Right renal cortex interstitium (tissue), 3 donors: ENCODE data around the gene ATP6V1G1. TPM values are rescaled to one million over a fixed set of nuclear protein-coding genes. Genes with fewer than 3 reads are reported as not detected.

Experiments used
- DNase-seq, 3 donors: peaks; one replicate each; pipeline ENCODE4 v3.0.0-alpha.2; 2013; ENCODE audit warnings: low read depth in 3 of 3, low spot score in 2 of 3
- polyA plus RNA-seq, 3 donors: library from polyadenylated mRNA; unstranded; fragments of 120-200 nt; gene quantifications; one replicate each; pipeline ENCODE4 v1.2.1, GENCODE V29; 2013; ENCODE audit not compliant: insufficient read length in 3 of 3

Gene ATP6V1G1
- polyA plus RNA-seq, 3 donors, result 246 to 262 (median 260) TPM

- DNase-seq, result no peak
Observed at GRCh38 chr9:114643896-114644295, 56.3 kb downstream of the ATP6V1G1 start.

Other genes starting within 250 kb of the ATP6V1G1 start
- 10 to 100 TPM; 10.5 to 11.1 (median 11.0) TPM for gene AKNA, start 199.8 kb upstream of the ATP6V1G1 start, polyA plus RNA-seq
- gene WHRN, start 82.3 kb upstream of the ATP6V1G1 start, polyA plus RNA-seq, result 1 to 10 TPM; 6.2 to 7.0 (median 6.8) TPM
- gene TMEM268, start 23.5 kb downstream of the ATP6V1G1 start, polyA plus RNA-seq, result 10 to 100 TPM in 1 of 3 donors, 1 to 10 TPM in 2; 8.4 to 11.0 (median 9.4) TPM
- not detected for gene TEX53, start 70.0 kb downstream of the ATP6V1G1 start, polyA plus RNA-seq
- not detected for gene TEX48, start 94.4 kb downstream of the ATP6V1G1 start, polyA plus RNA-seq
- 1 to 10 TPM; 3.5 to 8.0 (median 5.3) TPM for gene TNFSF15, start 218.3 kb downstream of the ATP6V1G1 start, polyA plus RNA-seq